Measurements from ENCODE around the gene ASTN1.

Gene ASTN1

DNA sequence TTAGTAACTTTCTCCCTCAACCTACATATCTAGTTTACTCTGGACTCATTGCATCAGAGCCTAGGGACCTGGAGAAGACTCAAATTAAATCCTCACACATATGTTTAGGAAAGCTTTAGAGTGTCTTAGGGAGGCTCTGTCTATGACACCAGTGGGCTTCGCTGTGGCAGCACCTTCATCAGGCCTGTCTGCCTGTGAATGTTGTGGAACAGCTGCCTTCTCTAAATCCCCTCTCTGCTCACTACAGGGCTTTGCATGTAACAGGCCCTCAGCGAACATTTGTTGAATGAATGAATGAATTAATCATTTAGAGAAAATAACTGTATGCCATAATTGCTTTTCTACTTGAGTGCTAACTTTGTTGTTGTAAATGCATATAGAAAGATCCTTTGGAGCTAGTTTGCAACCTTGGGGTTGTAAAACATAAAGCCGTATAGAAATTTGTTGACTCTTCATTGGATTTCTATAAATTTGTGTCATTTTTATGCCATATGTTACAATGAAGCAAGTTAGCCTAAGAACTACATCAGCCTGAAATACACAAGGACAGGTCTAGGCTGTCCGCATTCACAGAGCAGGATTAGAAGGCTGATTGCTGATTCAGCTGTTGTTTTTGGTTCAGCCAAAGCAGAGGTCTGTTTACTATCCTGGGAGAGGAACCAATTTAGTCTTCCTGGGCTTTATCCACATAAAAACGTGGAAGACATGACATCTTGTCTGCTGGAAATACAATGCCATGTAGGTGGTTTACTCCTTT is 238.0 kb downstream of the ASTN1 start:
- DNase-seq (ENCODE audit: low read depth in 2 of 2) = no peak

DNA sequence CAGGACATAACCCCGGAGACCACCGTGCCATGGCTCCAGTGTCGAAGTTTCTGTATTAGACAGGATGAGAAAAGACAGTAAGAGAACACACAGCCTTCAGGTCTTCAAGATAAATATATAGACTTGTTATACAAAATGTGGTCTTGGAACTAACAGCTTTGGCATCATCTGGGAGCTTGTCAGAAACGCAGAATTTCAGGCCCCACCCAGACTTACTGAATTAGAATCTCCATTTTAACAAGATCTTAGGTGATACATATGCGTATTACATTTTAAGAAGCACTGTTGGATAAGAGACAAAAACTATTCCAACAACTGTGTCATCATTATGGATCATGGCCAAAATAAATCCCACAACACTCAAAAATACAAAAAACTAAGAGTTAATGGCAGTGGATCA is 239.3 kb downstream of the ASTN1 start:
- no peak for DNase-seq (ENCODE audit: low read depth in 2 of 2)

DNA sequence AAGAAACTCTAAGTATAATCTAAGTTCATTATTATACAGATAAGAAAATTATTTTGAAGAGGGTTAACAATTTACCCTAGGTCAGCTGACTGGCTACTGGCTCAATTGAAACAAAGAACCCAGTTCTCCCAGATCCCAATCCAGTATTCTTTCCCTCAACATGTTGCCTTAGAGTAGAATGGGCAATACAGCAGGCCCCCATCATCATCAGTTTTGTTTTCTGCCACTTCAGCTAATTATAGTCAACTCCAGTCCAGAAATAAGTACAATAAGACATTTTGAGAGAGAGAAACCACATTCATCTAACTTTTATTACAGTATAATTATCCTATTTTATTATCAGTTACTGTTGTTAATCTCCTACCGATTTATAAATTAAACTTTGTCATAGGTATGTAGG is 241.2 kb downstream of the ASTN1 start:
- no peak for DNase-seq (ENCODE audit: low read depth in 2 of 2)

DNA sequence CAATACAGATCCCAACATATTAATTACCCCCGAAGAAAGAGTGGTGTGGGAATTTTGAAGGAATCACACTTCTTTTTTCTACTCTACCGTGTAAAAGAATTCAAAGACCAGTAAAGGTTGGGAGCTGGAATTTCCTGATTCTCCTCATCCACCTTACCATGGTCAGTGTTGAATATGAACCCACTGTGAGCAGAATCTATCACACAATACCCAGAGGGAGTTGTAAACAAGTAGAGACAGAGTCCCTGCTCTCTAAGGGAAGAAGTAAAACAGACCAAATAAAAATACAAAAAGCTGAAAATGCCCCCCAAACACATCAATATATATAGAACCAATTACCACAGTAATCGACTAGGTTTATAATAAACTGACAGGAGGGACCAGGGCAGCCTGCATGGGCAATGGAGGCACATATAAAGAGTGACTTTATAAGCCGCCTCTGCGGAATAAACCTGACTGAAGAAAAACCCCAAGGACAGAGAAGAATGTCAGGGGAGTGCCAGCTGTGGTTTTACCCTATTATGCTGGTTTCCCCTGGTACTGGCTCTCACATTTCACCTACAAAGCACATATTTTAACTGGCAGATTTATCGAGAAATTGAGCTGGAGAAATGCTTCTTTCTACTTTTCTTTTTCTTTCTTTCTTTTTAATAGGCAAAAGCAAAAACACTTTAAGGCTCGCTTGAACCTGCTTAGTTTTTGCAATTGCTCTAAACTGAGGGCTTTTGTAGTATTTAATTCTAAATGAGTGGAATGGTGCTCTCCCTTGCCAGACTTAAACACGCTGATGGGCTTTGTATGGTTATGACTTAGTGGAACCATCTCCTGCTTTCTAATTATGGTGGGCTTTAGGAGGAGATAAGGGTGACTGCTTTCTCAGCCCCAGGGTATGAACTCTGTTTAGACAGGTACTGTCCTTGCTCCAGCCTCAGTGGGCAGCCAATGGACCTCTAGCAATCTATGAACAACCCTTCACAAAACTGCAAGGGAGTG is 244.8 kb downstream of the ASTN1 start:
- no peak for DNase-seq (ENCODE audit: low read depth in 2 of 2)

GRCh38 chr1:176905648-176906047 is 258.9 kb downstream of the ASTN1 start:
- no peak for DNase-seq (ENCODE audit: low read depth in 2 of 2)

GRCh38 chr1:176904057-176904751 is 260.3 kb downstream of the ASTN1 start:
- DNase-seq (ENCODE audit: low read depth in 2 of 2) = no peak

GRCh38 chr1:176903474-176903873 is 261.0 kb downstream of the ASTN1 start:
- DNase-seq (ENCODE audit: low read depth in 2 of 2) = no peak

GRCh38 chr1:176899321-176899720 is 265.2 kb downstream of the ASTN1 start:
- no peak for DNase-seq (ENCODE audit: low read depth in 2 of 2)

DNA sequence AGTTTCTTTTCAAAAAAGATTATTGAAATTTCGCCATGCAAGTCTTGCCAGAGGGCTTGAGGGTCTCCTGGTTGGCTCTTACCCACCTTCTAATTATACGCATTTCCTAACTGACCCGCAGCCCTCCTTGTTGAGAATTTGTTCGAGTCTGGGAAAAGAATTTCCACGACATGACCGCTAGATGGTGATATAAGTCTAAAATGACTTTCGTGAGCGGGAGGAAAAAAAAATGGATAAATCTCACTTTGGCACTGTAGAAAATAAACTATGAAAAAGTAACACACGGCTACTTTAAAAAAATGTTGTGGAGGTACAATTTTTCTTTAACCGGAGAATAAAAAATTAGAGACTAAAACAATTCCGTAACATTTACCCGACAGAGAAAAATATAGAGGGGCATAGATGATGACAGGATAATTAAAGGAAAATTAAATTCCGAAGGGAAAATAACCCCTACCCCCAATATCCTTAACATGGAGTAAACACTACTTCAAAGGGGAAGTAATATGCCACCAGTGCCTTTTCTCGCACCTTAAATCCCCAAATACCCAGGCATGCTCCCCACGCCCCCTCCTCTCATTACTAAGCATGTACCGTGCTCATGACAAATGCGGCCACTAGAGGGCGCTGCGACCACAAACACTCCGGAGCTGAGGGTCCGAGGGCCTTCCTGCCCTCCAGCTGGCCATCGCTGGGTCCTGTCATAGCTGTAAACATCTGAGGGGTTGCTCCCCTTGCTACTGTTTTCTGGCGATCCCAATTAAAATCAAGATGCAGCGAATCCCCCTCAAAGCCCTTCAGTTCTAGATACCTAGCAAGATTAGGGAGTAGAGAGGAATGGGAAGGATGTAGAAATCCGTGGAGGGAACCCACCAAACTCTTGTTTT is 266.9 kb downstream of the ASTN1 start:
- DNase-seq (ENCODE audit: low read depth in 2 of 2) = no peak

DNA sequence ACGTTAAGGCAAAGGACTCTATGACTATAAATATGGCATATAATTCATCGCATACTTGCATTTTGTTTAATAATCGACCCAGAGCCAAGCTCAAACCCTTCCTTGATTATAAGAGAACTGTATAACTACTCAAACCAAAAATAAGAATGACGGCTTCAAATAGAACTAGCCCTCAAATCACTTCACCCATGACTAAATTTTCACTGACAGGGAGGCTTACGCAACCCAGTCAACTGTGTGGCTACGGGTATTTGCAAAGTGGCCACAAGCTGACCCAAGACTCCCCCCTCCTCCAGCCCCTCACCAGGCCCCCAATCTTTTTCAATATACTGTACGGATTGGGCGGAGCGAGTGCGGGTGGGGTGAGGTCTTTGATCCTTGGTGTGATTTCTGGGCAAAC is 268.3 kb downstream of the ASTN1 start:
- no peak for DNase-seq (ENCODE audit: low read depth in 2 of 2)

DNA sequence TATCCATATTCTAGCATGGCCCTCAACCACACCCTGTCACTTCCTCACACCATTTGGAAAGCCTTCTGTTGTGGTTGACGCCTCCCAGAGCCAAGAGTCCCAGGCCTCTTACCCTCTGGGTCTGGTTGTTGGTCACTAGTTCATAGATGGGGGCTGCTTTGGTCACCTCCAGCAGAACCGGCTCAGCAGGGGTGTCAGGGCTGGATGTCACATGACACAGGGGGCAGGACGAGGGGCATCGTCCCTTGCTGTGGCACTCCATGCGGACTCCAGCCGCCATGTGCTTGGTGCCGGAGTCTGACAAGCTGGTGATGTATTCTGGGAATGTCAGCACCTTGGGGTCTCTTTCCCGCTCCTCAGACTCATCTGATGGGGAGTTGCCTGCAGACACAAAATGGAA is 270.1 kb downstream of the ASTN1 start:
- no peak for DNase-seq (ENCODE audit: low read depth in 2 of 2)

DNA sequence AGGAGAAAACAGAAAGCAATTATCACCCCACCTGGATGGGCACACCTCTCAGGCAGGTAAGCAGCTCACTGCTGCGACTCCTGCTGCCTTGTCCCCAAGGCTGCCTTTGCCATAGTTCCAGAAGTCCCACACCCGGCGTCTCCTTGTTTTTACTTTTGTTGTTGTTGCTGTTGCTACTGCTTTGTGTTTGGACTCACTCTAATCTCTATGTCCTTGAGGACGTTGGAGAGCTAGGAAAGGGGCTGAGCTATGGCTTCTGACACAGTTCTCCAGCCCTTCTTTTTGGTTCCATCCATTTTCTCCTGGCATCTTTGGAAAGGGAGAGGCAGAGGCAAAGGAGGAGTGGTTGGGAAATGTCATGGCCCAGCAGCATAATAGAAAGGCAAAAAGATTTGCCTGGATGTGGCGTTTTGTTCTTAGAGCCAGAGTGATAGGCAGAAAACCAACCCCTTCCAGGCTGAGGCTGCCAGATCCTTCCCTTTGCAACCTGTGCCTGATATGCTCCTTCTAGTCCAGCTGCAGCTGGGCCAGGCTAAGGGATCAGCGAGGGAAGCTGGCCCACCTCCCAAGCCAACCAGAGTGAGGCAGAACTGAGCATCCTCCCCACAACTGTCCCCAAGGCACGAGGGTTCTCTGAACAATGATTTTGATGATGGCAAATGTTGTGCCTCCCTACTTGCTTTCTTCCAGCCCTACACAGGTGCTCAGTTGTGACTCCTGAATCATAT is 270.7 kb downstream of the ASTN1 start:
- DNase-seq (ENCODE audit: low read depth in 2 of 2) = no peak

DNA sequence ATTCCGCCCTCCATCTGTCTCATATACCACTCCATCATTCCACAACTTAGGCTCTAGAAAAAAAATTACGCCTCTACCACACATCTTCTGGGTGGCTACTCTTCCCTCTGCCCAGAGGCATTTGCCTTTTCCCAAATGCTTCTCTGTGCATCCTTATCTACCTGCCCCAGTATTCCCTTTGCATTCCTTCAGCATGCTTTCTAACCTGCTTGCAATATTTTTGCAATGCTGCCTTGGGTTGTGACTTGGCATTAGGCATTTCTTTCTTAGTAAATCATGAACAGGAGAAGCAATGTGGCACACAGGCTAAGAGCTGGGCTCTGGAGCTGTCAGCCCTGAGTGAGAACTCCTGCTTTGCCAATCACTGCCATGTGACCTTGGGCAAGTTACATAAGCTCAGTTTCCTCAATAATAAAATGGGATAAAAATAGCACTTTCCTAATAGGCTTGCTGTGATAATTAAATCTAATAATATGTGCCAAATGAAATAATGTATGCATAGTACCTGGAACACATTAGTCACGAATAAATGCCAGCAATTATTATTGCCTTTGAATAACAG is 276.0 kb downstream of the ASTN1 start:
- no peak for DNase-seq (ENCODE audit: low read depth in 2 of 2)

DNA sequence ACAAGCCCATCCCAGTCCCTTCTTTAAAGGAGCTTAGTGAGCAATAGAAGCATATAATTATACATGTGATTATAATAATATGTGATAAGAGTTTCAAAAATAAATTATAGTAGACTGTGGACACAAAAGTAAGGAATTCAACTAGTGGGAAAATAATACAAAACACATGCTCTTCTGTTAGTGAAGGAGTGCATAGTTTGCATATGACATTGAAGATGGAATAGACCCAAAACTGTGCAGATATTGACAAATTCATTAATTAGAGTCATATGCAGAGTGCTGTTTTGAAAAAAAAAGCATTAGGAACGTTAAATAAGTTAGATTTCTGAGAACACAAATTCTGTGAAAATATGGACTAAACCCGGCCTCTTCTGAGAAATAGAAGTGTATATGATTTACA is 278.8 kb downstream of the ASTN1 start:
- no peak for DNase-seq (ENCODE audit: low read depth in 2 of 2)

DNA sequence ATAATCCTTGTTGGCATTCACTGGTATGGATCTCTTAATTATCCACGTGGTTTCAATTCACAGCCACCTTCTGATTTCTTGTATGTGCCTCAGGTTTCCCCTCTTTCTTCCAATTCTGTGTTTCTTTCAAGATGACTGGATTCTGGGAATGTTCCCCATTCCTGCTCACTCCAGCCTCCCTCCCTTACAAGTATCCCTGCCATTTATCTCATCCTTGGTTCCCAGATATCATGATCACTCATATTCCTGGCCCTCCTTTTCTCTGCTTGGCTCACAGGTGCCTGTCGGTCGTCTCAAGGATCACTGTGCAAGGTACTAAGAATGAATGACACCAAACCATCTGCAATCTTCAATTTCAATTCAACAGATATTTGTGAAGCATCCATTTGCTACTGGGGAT is 279.2 kb downstream of the ASTN1 start:
- DNase-seq (ENCODE audit: low read depth in 2 of 2) = no peak

- DNase-seq (ENCODE audit: low read depth in 2 of 2) = no peak
Observed at GRCh38 chr1:176884911-176885310, 279.6 kb downstream of the ASTN1 start.

- no peak for DNase-seq (ENCODE audit: low read depth in 2 of 2)
Observed at GRCh38 chr1:176884286-176884685, 280.2 kb downstream of the ASTN1 start.

GRCh38 chr1:176880955-176881595 is 283.4 kb downstream of the ASTN1 start:
- DNase-seq (ENCODE audit: low read depth in 2 of 2) = no peak

- DNase-seq (ENCODE audit: low read depth in 2 of 2) = no peak
Observed at GRCh38 chr1:176879784-176880620, 284.5 kb downstream of the ASTN1 start.
